Activated CD4-positive, alpha-beta T cell treated with anti-CD3 and anti-CD28 coated beads, Interleukin-2, amount 50 U/mL, for 16 hours (primary cell): ENCODE results near the gene TBC1D22A.

ENCODE experiments used
- DNase-seq: peaks from one replicate; pipeline ENCODE4 v3.0.0-alpha.2; 2020

Gene TBC1D22A

GRCh38 chr22:47149976-47150375, 387.5 kb downstream of the TBC1D22A start:
- no peak for DNase-seq

- DNase-seq = no peak
Measured at GRCh38 chr22:47150426-47150825, 388.0 kb downstream of the TBC1D22A start.

- no peak for DNase-seq
Measured at GRCh38 chr22:47151064-47151463, 388.6 kb downstream of the TBC1D22A start.

GRCh38 chr22:47151490-47151889, 389.0 kb downstream of the TBC1D22A start:
- no peak for DNase-seq

- no peak for DNase-seq
Measured at GRCh38 chr22:47152236-47152635, 389.8 kb downstream of the TBC1D22A start.

- DNase-seq = no peak
Measured at GRCh38 chr22:47152938-47153337, 390.5 kb downstream of the TBC1D22A start.

- no peak for DNase-seq
Measured at GRCh38 chr22:47153854-47154525, 391.5 kb downstream of the TBC1D22A start.

- DNase-seq = no peak
Measured at GRCh38 chr22:47154621-47155081, 392.2 kb downstream of the TBC1D22A start.

- no peak for DNase-seq
Measured at GRCh38 chr22:47155131-47155885, 392.9 kb downstream of the TBC1D22A start.

- no peak for DNase-seq
Measured at GRCh38 chr22:47155912-47156311, 393.5 kb downstream of the TBC1D22A start.

- DNase-seq = no peak
Measured at GRCh38 chr22:47156352-47157092, 394.1 kb downstream of the TBC1D22A start.

- no peak for DNase-seq
Measured at GRCh38 chr22:47157093-47157420, 394.6 kb downstream of the TBC1D22A start.

- no peak for DNase-seq
Measured at GRCh38 chr22:47157486-47158270, 395.2 kb downstream of the TBC1D22A start.

- no peak for DNase-seq
Measured at GRCh38 chr22:47158457-47158856, 396.0 kb downstream of the TBC1D22A start.

GRCh38 chr22:47159592-47159991, 397.1 kb downstream of the TBC1D22A start:
- no peak for DNase-seq

- DNase-seq = no peak
Measured at GRCh38 chr22:47160141-47160541, 397.7 kb downstream of the TBC1D22A start.

GRCh38 chr22:47160781-47161520, 398.5 kb downstream of the TBC1D22A start:
- DNase-seq = no peak

- no peak for DNase-seq
Measured at GRCh38 chr22:47161631-47162030, 399.2 kb downstream of the TBC1D22A start.

- no peak for DNase-seq
Measured at GRCh38 chr22:47162865-47163264, 400.4 kb downstream of the TBC1D22A start.

- no peak for DNase-seq
Measured at GRCh38 chr22:47163481-47163855, 401.0 kb downstream of the TBC1D22A start.

- no peak for DNase-seq
Measured at GRCh38 chr22:47163856-47164513, 401.5 kb downstream of the TBC1D22A start.
